Colonic mucosa (tissue), 4 donors: ENCODE results near the gene ZNF274. TPM values are rescaled to one million over a fixed set of nuclear protein-coding genes. Genes with fewer than 3 reads are reported as not detected.

ENCODE experiments used
- DNase-seq: peaks from one replicate; pipeline ENCODE4 v3.0.0-alpha.2; 2020
- H3K27ac ChIP-seq: fragments of 200-600 bp; one replicate; pipeline ENCODE4 v1.8.0; 2021
- H3K27me3 ChIP-seq: fragments of 200-600 bp; one replicate; pipeline ENCODE4 v1.8.0; 2021
- H3K36me3 ChIP-seq: fragments of 200-600 bp; one replicate; pipeline ENCODE4 v1.8.0; 2021
- H3K4me1 ChIP-seq: fragments of 200-600 bp; one replicate; pipeline ENCODE4 v1.8.0; 2021; ENCODE audit warnings: mild to moderate bottlenecking
- H3K4me3 ChIP-seq: fragments of 200-600 bp; one replicate; pipeline ENCODE4 v1.8.0; 2021
- H3K9ac ChIP-seq, 2 donors: one replicate each; pipeline ENCODE4 v1.7.0; 2013; ENCODE audit warnings: control low read depth in 2 of 2, low read depth in 2 of 2, low read length in 2 of 2
- H3K9me3 ChIP-seq: fragments of 200-600 bp; one replicate; pipeline ENCODE4 v1.8.0; 2021
- CTCF ChIP-seq: fragments of 200-600 bp; IDR thresholded peaks from one replicate; pipeline ENCODE4 v1.8.0; 2022; ENCODE audit warnings: antibody characterized with exemption, mild to moderate bottlenecking
- intact Hi-C: fragments of 100-400 bp; cut with DNase I; formaldehyde crosslinking; loops from one replicate; pipeline ENCODE4 v1.14.1; 2022
- total RNA-seq, 2 donors: library from RNA; stranded (reverse); fragmentation: NEBNext Ultra II Directional in 1 of 2; extraction: Animal tissue kit (Norgen Biotek cat#: 25700) in 1 of 2; gene quantifications; one replicate each; pipeline ENCODE4 v1.2.1, GENCODE V29; 2021
- donor health status: healthy.
- donor health status: DM: no; HTN: no; CAD: no.
- donor health status: DM: no; HTN: no; CAD: no.

Gene ZNF274
- total RNA-seq, 2 donors from 2014 or later = 16.3 to 17.1 TPM

GRCh38 chr19:58153386-58153785, 29.5 kb upstream of the ZNF274 start:
- Histone ChIP-seq H3K9me3 (peaks cover 4% of the 10 kb centered on the region), H3K27ac (no peak overlapping the region), H3K36me3 (no peaks in the 10 kb centered on the region), H3K4me3 (no peak overlapping the region), H3K4me1 (no peaks in the 10 kb centered on the region), H3K27me3 (no peaks in the 10 kb centered on the region), H3K9ac (no peak overlapping the region)
- DNase-seq = no peak
- intact Hi-C loops = loop anchor here (2.0 to 10.0 kb wide), 3 partner anchors 55 to 1759 kb away; partner anchors contain the start of genes ZNF582, ZNF776 and ZSCAN18
- no peak for TF ChIP-seq CTCF

GRCh38 chr19:58154287-58154678, 28.6 kb upstream of the ZNF274 start:
- no peaks in the 10 kb centered on the region for H3K9me3 ChIP-seq
- H3K9ac ChIP-seq = peak overlapping the region; percentile 84 to 98
- peak overlapping the region; percentile 70 for H3K27ac ChIP-seq
- peak; percentile 35 for DNase-seq
- H3K4me1 ChIP-seq = no peaks in the 10 kb centered on the region
- H3K27me3 ChIP-seq = no peaks in the 10 kb centered on the region
- H3K36me3 ChIP-seq = no peaks in the 10 kb centered on the region
- H3K4me3 ChIP-seq = peak overlapping the region; percentile 72
- TF ChIP-seq CTCF = no peak
- intact Hi-C loops = loop anchor here (10.0 kb wide), 2 partner anchors 409 to 1759 kb away; partner anchors contain the start of genes ZNF582 and ZNF776

- intact Hi-C loops = loop anchor here (5.0 to 10.0 kb wide), 3 partner anchors 133 to 1760 kb away; partner anchors contain the start of genes ZNF582 and ZNF776
- Histone ChIP-seq H3K27me3 (no peaks in the 10 kb centered on the region), H3K36me3 (no peaks in the 10 kb centered on the region), H3K9me3 (no peaks in the 10 kb centered on the region), H3K4me1 (no peaks in the 10 kb centered on the region), H3K27ac (peak overlapping the region; percentile 70), H3K9ac (peak overlapping the region; percentile 84 to 98), H3K4me3 (peak overlapping the region; percentile 72)
- DNase-seq = peak; percentile 98
- TF ChIP-seq CTCF = peak; percentile 92
Measured at GRCh38 chr19:58154679-58155648, 27.9 kb upstream of the ZNF274 start.

GRCh38 chr19:58157045-58157728, 25.7 kb upstream of the ZNF274 start:
- H3K4me3 ChIP-seq = no peak overlapping the region
- no peak overlapping the region for H3K27ac ChIP-seq
- no peak for DNase-seq
- no peak for TF ChIP-seq CTCF
- H3K9me3 ChIP-seq = peaks cover 3% of the 10 kb centered on the region
- no peaks in the 10 kb centered on the region for H3K4me1 ChIP-seq
- no peak overlapping the region for H3K9ac ChIP-seq
- no peaks in the 10 kb centered on the region for H3K36me3 ChIP-seq
- no peaks in the 10 kb centered on the region for H3K27me3 ChIP-seq
- intact Hi-C loops = loop anchor here (5.0 to 10.0 kb wide), 3 partner anchors 135 to 1762 kb away; partner anchors contain the start of genes ZNF582 and ZNF776

GRCh38 chr19:58166268-58166667, 16.6 kb upstream of the ZNF274 start:
- TF ChIP-seq CTCF = no peak
- Histone ChIP-seq H3K4me3 (no peak overlapping the region), H3K9ac (no peak overlapping the region), H3K4me1 (no peaks in the 10 kb centered on the region), H3K36me3 (no peaks in the 10 kb centered on the region), H3K27me3 (no peaks in the 10 kb centered on the region), H3K27ac (no peak overlapping the region), H3K9me3 (peaks cover 15% of the 10 kb centered on the region)
- no peak for DNase-seq
- intact Hi-C loops = no loop called here
